Loucy (cell line): ENCODE data around the gene RAB6A.

Experiments used
- CTCF ChIP-seq: fragments of 200-600 bp; sonication (generic); conservative IDR thresholded peaks from 2 replicates; pipeline ENCODE4 v1.5.1; 2014; ENCODE audit warnings: mild to moderate bottlenecking, antibody characterized with exemption, low read length
- EZH2phosphoT487 ChIP-seq: fragments of 200-600 bp; IDR thresholded peaks from 2 replicates; pipeline ENCODE4 v1.6.1; 2018; ENCODE audit warnings: antibody characterized with exemption, mild to moderate bottlenecking, moderate library complexity, borderline replicate concordance

DNA sequence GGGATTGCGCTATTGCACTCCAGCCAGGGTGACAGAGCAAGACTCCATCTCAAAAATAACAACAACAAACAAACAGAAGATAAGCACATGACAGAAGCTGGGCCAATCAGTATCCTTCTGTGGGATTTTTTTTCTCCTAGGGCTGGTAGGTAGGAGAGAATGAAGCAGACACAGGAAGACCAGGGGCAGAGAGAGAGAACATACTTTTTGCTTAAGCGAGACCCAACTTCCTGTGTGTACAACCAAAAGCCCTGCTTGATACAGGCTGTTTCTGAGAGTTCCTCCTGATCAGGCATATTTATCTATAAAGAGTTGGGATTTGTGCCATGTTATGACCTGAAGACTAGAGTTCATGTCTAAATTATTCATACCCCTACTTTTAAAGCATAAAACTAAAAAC lies 126.9 kb downstream of the RAB6A start:
- TF ChIP-seq CTCF (no peak), EZH2phosphoT487 (no peak)
